Measurements from ENCODE around the gene ABHD4.
"Not testable (repeated sequence)": the region's sequence is repeated elsewhere in the genome, so short reads cannot be mapped to it uniquely, and the experiment has no call there.

Gene ABHD4

DNA sequence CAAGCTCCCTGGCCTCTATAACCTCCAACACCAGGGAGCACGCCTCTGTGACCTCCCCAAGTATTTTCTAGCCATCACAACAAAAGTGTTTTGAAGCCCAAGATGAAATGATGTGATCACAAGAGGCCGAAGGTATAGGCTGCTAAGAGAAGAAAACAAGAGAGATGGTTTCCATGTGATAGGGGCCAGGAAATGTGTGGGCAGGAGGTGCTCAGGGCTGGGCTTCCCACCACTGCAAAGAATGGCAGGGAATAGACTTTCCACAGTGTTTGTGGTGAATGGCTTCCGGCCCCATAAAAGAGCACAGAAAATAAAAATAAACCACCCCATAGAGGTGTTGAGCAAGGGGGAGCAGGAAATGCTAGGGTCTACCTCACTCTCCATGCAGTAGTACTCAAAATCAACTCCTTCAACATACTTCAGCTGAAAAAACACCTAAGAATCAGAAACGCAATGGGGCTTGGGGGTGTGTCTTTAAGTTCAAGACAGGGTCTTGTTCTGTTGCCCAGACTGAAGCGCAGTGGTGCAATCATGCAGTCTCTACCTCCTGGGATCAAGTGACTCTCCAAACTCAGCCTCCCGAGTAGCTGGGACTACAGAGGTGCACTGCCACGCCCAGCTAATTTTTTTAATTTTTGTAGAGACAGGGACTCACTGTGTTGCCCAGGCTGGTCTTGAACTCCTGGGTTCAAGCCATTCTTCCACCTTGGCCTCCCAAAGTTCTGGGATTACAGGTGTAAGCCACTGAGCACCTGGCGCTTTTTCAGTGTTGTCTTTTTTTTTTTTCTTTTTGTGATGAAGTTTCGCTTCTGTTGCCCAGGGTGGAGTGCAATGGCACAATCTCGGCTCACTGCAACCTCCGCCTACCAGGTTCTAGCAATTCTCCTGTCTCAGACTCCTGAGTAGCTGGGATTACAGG is 36.2 kb upstream of the ABHD4 start:
- peak in 1 of 2 donors; percentile 66 for DNase-seq (ENCODE audit: low read depth in 2 of 2)

DNA sequence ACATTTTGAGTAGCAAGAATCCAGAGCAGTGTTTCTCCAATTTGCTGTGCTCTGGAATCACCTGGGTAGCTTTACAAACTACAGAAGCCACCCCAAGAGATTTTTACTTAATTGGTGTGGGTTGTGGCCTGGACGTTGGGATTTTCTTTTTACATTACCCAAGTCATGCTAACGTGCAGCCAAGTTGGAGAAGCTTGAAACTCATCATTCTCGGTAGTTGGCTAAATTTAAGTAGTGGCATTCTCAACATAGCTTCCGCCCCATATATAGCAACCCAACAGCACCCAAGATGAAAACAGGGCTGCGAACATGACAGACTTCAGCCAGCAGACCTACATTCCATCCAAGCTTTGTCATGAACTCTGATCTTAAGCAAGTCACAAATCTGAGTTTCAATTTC is 34.1 kb upstream of the ABHD4 start:
- no peak for DNase-seq (ENCODE audit: low read depth in 2 of 2)

DNA sequence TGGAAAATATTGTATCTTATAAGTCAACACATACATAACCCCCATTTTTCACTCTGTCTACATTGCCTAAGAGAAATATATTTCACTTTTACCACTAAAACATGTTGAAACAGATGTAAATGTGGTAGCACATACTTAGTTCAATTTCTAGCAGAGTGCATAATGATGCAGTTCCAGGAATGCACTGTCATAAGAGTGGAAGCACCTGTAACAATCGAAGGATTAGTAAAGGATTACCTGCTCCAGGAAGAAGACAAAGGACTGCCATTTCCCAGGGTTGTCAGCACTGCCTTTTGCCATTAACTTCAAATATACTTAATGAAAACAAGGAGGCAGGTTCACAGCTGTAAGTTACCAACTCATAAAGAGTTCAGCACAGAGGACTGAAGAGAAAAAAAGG is 33.6 kb upstream of the ABHD4 start:
- DNase-seq (ENCODE audit: low read depth in 2 of 2): no peak

DNA sequence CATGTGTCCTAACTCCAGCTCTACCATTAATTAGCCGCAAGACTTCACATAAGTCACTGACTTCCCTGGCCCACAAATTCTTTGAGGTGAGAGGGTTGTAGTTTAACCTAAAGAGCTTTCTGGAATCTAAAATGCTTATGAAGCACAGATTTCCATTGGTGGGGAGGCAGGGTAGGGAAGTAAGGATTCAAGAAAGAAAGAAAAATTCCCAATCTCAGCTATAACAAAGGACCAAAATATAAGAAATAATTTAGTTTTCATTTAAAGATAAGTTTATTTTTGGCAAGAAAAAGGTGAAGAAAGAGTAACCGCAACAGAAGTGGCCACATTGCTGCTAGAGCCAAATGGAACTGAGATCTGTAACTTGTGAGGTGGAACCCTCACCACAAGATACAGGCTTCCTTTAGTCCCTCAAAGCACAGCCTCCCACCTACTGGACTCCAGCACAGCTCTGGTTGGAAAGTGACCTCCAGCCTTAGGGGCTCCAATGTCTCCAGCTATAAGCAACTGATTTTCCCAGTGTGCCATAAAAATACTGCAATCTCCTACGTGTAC is 32.6 kb upstream of the ABHD4 start:
- DNase-seq (ENCODE audit: low read depth in 2 of 2): no peak

- DNase-seq (ENCODE audit: low read depth in 2 of 2): not testable (repeated sequence)
These were observed 31.8 kb upstream of the ABHD4 start for GRCh38 chr14:22566266-22566665.

DNA sequence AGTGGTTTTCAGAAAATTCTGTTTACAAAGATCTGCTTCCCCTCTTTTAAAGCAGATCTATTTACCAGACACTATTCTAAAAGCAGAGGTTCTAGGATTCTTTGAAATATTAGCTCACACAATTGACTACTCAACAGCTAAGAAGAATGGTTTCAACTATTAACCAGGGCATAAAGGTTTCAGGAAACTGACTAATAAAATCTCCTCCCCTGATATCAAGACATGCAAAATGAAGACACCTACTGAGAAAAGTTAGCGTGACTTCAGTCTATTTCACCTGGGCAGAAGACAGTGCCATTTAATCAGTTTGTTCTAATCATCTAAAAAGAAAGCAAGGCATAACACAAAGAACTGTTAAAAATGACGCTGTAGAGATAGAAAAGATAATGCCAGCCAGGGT is 31.3 kb upstream of the ABHD4 start:
- no peak for DNase-seq (ENCODE audit: low read depth in 2 of 2)

- no peak for DNase-seq (ENCODE audit: low read depth in 2 of 2)
These were observed 30.7 kb upstream of the ABHD4 start for GRCh38 chr14:22567437-22567836.

DNA sequence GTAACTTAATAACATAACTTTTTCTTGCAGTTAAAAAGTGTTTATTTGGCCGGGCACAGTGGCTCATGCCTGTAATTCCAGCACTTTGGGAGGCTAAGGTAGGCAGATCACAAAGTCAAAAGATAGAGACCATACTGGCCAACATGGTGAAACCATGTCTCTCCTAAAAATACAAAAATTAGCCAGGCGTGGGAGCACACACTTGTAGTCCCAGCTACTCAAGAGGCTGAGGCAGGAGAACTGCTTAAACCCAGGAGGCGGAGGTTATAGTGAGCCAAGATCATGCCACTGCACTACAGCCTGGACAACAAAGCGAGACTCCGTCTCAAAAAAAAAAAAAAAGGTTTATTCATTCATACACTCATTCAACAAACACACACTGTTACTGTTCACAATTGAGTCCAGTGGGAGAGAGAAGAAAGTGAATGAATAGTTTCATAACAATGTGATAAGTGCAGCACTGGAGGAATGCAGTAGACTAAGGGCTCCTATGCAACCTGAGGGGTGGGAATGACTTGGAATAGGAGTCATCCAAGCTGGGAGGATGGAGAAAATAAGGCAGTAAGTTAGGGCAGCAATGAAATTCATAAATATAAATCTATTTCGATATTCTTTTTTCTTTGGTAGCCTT is 28.9 kb upstream of the ABHD4 start:
- DNase-seq (ENCODE audit: low read depth in 2 of 2): no peak

- no peak for DNase-seq (ENCODE audit: low read depth in 2 of 2)
These were observed 28.4 kb upstream of the ABHD4 start for GRCh38 chr14:22569737-22570131.

DNA sequence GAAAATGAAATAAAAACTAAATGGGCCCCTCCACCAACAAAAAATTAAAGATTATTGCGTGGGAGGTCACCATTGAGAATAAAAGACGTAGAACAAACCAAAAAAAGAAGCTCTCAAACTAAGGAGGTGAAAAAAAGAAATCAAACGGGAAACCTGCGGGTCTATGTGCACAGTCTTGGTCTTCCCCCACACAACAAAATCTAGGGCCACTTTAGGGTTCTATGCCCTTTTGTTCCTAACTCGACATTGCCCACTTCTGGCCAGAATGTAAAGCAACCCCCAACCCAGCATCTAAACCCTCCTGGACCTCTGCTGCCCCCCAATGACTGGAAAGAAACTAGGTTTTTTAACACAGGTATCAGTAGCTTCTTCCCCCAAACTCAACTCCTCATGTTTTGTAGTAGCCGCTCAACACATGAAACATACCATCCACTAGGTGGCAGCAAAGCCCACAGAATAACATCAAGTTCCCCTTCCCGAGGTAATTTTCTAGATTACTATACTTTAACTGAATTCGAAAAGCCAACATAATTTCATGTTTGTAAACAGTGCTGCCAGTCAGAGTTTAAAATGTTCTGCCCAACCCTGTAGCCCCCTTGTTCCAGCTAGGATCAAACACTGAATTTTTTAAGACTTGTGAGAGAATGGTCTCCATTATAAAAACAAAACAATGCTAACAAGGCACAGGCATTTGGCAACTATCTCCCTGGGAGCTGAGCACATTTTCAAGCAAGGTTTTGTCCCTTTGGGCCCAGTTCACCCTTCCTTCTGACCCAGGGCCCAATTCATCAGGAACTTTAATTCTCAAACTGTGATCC is 27.8 kb upstream of the ABHD4 start:
- DNase-seq (ENCODE audit: low read depth in 2 of 2): peak in 1 of 2 donors; percentile 81

GRCh38 chr14:22572562-22573058 is 25.5 kb upstream of the ABHD4 start:
- no peak for DNase-seq (ENCODE audit: low read depth in 2 of 2)

DNA sequence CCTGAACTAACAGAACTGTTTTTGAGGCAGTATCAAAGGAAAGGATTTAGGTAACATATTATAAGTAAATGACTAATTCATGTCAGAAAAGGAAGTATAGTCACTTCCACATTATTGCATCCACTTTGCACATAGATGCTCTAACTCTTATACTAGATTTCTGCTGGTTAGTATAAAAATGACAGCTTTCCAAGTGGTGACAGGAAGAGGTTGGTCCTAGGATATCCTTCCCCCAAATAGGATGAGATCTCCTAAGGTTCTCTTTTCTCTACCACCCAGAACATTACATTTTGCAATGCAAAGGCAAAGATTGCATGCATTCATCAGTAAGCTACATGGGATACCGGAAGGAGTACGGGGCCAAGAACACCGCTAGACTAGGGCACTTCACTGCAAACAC is 24.3 kb upstream of the ABHD4 start:
- no peak for DNase-seq (ENCODE audit: low read depth in 2 of 2)

DNA sequence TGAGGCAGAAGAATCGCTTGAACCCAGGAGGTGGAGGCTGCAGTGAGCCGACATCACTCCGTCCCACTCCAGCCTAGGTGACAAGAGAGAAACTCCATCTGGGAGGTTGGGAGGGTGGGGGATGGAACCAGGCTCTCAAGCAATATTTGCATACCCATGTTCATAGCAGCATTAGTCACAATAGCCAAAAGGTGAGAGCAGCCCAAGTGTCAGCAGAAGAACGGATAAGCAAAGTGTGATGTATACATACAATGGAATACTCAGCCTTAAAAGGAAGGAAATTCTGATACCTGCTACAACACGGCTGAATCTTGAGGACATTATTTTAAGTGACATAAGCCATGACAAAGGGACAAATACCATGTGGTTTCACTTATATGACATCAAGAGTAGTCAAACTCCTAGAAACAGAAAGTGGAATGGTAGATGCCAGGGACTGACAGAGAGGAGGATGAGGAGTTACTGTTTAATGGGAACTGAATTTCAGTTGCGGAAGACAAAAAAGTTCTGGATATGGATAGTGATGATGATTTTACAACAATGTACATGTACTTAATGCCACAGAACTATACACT is 20.7 kb upstream of the ABHD4 start:
- no peak for DNase-seq (ENCODE audit: low read depth in 2 of 2)

DNA sequence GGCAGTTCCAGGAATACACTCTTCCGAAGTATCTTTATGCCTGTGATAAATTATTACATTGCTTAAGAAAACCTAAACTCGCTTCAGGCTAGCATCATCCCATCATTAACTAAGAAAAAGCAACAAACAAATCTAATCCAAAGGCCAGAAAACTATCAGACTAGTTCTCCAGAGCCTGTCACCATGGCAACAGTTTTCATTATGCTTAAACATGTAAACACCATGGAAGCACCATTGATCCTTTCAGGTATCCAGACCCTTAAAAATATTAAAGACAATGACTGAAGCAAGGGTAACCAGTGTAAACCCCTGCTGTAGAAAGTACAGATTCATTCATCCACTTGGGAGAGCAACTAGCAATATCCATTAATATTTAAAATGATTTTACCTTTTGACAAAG is 18.9 kb upstream of the ABHD4 start:
- no peak for DNase-seq (ENCODE audit: low read depth in 2 of 2)

DNA sequence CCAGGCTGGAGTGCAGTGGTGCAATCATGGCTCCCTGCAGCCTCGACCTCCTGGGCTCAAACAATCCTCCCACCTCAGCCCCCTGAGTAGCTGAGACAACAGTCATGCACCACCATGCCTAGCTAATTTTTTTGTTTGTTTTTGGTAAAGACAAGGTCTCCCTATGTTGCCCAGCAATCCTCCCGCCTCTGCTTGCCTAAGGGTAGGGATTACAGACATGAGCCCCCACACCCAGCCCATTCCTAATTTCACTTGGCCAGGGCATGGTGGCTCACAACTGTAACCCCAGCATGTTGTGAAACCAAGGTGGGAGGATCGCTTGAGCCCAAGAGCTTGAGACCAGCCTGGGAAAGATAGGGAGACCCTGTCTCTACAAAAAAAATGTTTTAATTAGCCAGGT is 18.2 kb upstream of the ABHD4 start:
- no peak for DNase-seq (ENCODE audit: low read depth in 2 of 2)

DNA sequence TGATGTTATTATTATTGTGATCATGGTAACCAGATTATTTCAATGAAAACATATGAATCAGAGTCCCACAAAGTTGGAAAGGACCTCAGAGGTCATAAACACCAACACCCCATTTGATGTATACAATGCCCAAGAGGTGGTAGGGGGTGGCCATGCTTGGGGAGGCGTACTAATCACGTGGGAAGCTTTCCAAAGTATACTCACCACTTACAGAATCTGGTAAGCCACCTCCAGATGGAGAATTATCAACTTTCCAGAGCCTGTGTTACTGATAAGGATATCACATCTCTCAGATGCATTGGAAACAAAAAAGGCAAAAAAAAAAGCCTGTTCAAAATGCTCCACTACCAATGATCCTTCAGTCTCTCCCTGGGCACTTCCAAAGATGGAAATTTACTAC is 17.5 kb upstream of the ABHD4 start:
- DNase-seq (ENCODE audit: low read depth in 2 of 2): no peak

DNA sequence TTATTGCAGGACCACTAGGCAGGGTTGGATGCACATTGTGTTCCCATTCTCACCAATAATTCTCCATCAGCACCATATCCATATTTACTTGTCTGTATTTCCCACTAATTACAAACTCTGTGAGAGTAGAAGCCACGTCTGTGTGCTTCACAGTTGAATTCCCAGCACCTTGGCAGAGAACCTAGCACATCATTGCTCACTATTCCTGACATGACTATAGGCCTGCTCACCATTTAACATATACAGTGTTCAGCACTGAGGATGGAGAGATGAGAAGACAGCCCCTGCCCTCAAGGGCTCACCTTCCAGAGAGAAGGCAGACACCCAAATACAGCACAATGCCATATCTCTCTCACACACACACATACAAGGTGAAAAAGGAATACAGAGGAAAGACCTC is 14.1 kb upstream of the ABHD4 start:
- no peak for DNase-seq (ENCODE audit: low read depth in 2 of 2)

DNA sequence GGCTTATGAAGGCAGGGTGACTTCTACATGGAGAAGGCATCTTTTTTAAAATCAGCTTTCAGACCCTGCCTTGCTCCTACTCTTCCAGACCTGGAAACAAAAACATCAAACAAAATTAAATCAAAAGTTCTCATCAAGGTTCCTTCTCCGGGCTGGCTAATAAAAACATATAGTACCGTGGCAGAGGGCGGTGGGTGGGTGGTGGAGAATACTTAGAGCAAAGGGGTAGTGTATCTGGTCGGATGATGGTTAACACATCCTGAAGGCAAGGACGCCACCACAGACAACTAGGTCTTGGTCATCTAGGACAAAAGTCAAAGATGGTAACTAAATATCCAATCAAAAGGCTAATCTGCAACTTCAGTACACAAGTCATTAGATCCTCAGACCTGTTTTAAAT is 10.9 kb upstream of the ABHD4 start:
- DNase-seq (ENCODE audit: low read depth in 2 of 2): no peak

- not testable (repeated sequence) for DNase-seq (ENCODE audit: low read depth in 2 of 2)
These were observed 10.2 kb upstream of the ABHD4 start for GRCh38 chr14:22587677-22588422.

DNA sequence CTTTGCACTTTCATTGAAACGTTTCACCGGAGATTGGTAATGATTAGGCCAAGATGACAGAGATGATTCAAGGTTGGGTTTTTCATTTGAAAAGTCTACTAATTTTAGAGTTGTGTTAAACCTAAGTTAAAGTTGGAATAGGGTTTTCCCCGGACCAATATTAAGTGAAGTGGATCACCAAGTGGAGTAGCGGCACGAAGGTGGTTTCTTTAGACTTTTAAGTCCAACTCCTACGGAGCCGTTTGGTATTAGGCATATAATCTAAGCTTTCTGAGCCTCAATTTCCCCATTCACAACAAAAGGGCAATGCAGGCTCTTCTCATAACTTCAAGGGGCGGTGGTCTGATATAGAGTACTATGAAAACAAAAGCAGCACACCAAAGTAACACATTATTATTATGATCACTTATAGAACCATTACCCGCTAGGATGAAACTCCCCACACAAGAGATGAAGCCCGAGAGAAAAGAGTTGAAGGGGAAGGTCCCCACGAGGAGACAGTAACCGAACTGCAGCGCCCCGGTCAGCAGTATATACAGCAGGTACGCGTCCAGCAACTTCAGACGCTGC is 9.5 kb upstream of the ABHD4 start:
- DNase-seq (ENCODE audit: low read depth in 2 of 2): no peak
